GM12878 (cell line): ENCODE data around the gene IPP.
A peak's percentile ranks its signal among the peaks of the same experiment; 100 is the strongest.

Experiments used
- ATF7 ChIP-seq: fragments of 450-650 bp; IDR thresholded peaks from 2 replicates; pipeline ENCODE4 v1.6.1; 2016; ENCODE audit warnings: low read depth, mild to moderate bottlenecking
- CEBPB ChIP-seq, 2 experiments: fragments of 150-350 bp in 1 of 2; IDR thresholded peaks; 2 replicates each; pipeline ENCODE4 v1.6.1; 2012 to 2014; ENCODE audit warnings: low read depth in 2 of 2, low read length in 2 of 2, borderline replicate concordance in 1 of 2, inconsistent platforms in 1 of 2
- CTCF ChIP-seq, 3 experiments: IDR thresholded peaks in 2 of 3; conservative IDR thresholded peaks in 1 of 3; 2 replicates each; pipeline ENCODE4 v1.5.1; 2011; ENCODE audit warnings: low read depth in 3 of 3, low read length in 3 of 3, mild to moderate bottlenecking in 3 of 3, control low read depth in 2 of 3, moderate library complexity in 2 of 3, inconsistent platforms in 1 of 3, mixed read lengths in 1 of 3; ENCODE audit not compliant: control insufficient read depth in 2 of 3, insufficient read depth in 1 of 3; ENCODE audit errors: extremely low read depth in 1 of 3
- EGR1 ChIP-seq, 2 experiments: IDR thresholded peaks; 1 replicate in 1 of 2; 2 replicates in 1 of 2; pipeline ENCODE4 v1.6.1; 2011 to 2012; ENCODE audit warnings: low read depth in 2 of 2, low read length in 2 of 2, borderline replicate concordance in 1 of 2, mild to moderate bottlenecking in 1 of 2, moderate library complexity in 1 of 2
- NBN ChIP-seq: fragments of 450-650 bp; IDR thresholded peaks from 2 replicates; pipeline ENCODE4 v1.6.1; 2016
- REST ChIP-seq: IDR thresholded peaks from 2 replicates; pipeline ENCODE4 v1.6.1; 2012; ENCODE audit warnings: mild to moderate bottlenecking, low read depth, low read length

DNA sequence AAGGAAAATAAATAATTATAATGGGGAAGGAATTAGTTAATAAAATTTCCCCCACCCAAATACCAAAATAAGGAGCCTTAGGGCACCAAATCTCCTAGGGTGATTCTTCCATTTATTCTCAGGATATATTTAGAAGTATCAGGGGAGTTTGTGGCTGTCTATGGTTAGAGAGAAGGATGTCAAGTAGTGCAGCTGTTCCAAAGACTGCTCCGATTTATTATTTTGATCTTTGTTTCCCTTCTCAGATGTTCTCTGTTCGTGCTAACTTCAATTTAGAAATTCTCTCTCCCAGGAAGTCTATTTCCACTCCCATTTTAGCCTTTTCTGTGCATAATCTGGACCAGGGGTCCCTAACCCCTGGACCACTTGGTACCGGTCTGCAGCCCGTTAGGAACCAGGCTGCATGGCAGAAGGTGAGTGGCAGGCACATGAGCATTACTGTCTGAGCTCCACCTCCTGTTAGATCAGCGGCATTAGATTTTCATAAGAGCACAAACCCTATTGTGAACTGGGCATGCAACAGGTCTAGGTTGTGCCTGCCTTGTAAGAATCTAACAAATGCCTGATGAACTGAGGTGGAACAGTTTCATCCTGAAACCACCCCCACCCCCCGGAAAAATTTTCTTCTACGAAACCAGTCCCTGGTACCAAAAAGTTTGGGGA, 43.6 kb upstream of the IPP start:
- no peak for TF ChIP-seq ATF7
- peak in 2 of 3 experiments; percentile 8 to 13; a peak in 1 of 6 replicates for TF ChIP-seq CTCF (IDR thresholded peaks at IDR 0.05 in 2 of 3, conservative IDR thresholded peaks at IDR 0.05 in 1 of 3; ENCODE audit: control insufficient read depth in 2 of 3, extremely low read depth in 1 of 3, insufficient read depth in 1 of 3, low read depth in 3 of 3, low read length in 3 of 3)
- TF ChIP-seq CEBPB (IDR thresholded peaks at IDR 0.05; ENCODE audit: borderline replicate concordance in 1 of 2, low read depth in 2 of 2, low read length in 2 of 2): no peak
- TF ChIP-seq NBN: no peak
- TF ChIP-seq REST: no peak
- no peak for TF ChIP-seq EGR1 (IDR thresholded peaks at IDR 0.05; ENCODE audit: borderline replicate concordance in 1 of 2, low read depth in 2 of 2, low read length in 2 of 2)
